RWPE1 (cell line): ENCODE measurements around the gene COL28A1.

Source experiments
- CTCF ChIA-PET: fragments of 350-600 bp; sonication (Branson Sonifier 250); formaldehyde crosslinking; extraction: SDS; loops from one replicate; lab custom pipeline; 2021; lab: Yijun Ruan, JAX
- POLR2A ChIA-PET: fragments of 400-600 bp; formaldehyde crosslinking; extraction: SDS; loops from one replicate; lab custom pipeline; 2020; ENCODE audit warnings: antibody characterized with exemption; ENCODE audit not compliant: low non-redundant PET; lab: Yijun Ruan, JAX
- DNase-seq: peaks from one replicate; pipeline ENCODE4 v3.0.0; 2012; ENCODE audit warnings: low spot score
- H3K27ac ChIP-seq: fragments of 450-650 bp; 2 replicates; pipeline ENCODE4 v1.5.1; 2017
- TF ChIP-seq, protein P1 (sequence below): fragments of 450-650 bp; conservative IDR thresholded peaks from 2 replicates; pipeline ENCODE4 v1.5.1; 2017; ENCODE audit warnings: low read depth, mild to moderate bottlenecking

COL28A1 gene

DNA sequence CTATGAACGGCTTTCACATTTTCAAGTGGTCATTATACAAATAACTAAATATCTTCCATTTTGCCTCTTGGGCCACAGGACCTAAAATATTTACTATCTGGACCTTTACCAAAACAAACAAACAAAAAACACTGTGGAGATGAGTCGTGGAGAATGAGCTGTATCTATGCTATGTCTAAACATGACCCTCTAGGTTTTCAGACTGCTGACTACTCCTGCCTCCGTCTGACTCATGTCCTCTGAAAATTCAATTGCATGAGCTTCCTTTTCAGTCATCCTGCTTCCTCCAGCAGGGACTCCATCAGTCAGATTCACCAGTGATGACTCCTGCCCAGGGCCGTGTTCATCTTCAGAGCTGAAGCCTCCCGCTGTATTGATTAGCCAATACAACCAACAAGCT lies 96.8 kb downstream of the COL28A1 start:
- peak; percentile 92 for DNase-seq
- ChIA-PET POLR2A (no interaction called here), CTCF (interaction anchor here (0.5 to 1.0 kb wide), 4 partner anchors 13 to 126 kb away, joined by 3 to 4 read pairs (median 3); no protein-coding TSS in a partner anchor)
- TF ChIP-seq, protein P1, sequence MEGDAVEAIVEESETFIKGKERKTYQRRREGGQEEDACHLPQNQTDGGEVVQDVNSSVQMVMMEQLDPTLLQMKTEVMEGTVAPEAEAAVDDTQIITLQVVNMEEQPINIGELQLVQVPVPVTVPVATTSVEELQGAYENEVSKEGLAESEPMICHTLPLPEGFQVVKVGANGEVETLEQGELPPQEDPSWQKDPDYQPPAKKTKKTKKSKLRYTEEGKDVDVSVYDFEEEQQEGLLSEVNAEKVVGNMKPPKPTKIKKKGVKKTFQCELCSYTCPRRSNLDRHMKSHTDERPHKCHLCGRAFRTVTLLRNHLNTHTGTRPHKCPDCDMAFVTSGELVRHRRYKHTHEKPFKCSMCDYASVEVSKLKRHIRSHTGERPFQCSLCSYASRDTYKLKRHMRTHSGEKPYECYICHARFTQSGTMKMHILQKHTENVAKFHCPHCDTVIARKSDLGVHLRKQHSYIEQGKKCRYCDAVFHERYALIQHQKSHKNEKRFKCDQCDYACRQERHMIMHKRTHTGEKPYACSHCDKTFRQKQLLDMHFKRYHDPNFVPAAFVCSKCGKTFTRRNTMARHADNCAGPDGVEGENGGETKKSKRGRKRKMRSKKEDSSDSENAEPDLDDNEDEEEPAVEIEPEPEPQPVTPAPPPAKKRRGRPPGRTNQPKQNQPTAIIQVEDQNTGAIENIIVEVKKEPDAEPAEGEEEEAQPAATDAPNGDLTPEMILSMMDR = no peak
- H3K27ac ChIP-seq = peak overlapping the region; percentile 85

DNA sequence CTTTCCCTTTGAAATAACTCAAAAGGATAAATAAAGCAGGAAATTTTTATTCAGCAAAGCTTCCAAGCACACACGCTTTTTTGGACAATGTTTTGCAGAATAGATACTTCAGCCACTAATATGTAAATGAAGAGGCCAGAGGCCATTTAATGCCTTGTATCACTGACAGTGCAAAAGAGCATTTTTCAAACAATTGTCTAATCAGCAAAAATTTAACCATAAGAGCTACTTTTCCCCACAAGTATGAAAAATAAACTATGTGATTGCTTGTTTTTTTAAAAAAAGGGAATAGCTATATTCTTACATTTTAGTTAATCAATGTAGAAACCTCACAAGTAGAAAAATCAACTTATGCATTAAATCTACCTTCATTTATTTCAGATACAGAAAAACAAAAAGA lies 99.7 kb downstream of the COL28A1 start:
- no peak for DNase-seq
- CTCF ChIA-PET = interaction anchor here (0.6 to 1.1 kb wide), 2 partner anchors 12 to 469 kb away, joined by 5 to 7 read pairs; no protein-coding TSS in a partner anchor
- H3K27ac ChIP-seq = no peak overlapping the region
- TF ChIP-seq, protein P1 = no peak
- POLR2A ChIA-PET = no interaction called here

- CTCF ChIA-PET = interaction anchor here (0.7 kb wide), 1 partner anchor 795 kb away, joined by 4 read pairs; no protein-coding TSS in a partner anchor
- no peak for DNase-seq
- TF ChIP-seq, protein P1 = no peak
- H3K27ac ChIP-seq = no peak overlapping the region
- POLR2A ChIA-PET = interaction anchor here (0.6 kb wide), 1 partner anchor 830 kb away, joined by 3 read pairs; no protein-coding TSS in a partner anchor
These were observed 101.3 kb downstream of the COL28A1 start for GRCh38 chr7:7434329-7434728.

- no peak overlapping the region for H3K27ac ChIP-seq
- POLR2A ChIA-PET = interaction anchor here (0.6 kb wide), 1 partner anchor 830 kb away, joined by 3 read pairs; no protein-coding TSS in a partner anchor
- TF ChIP-seq, protein P1 = no peak
- CTCF ChIA-PET = no interaction called here
- DNase-seq = no peak
These were observed 101.9 kb downstream of the COL28A1 start for GRCh38 chr7:7433811-7434210.

- ChIA-PET POLR2A (no interaction called here), CTCF (no interaction called here)
- TF ChIP-seq, protein P1 = no peak
- no peak overlapping the region for H3K27ac ChIP-seq
- DNase-seq = no peak
These were observed 102.7 kb downstream of the COL28A1 start for GRCh38 chr7:7432979-7433378.

DNA sequence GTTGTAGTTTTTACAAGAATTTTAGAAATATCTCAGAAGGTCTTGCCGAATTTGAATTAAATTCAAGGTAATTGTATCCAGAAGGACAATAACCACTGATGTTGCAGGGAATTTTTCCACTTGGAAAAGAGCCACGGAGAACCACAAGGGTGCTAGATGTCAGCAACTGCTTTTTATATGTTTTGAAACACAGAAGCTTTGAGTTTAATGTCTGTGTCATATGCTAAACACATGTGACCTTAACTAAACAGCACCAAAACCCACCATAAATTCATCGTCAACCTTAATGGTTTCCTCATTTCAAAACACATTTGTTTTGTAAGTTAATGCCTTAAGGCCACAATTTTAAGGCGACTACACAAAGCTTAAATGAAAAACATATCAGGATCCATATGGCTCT lies 106.9 kb downstream of the COL28A1 start:
- DNase-seq = no peak
- ChIA-PET POLR2A (no interaction called here), CTCF (interaction anchor here (0.9 kb wide), 1 partner anchor 63 kb away, joined by 5 read pairs; no protein-coding TSS in a partner anchor)
- H3K27ac ChIP-seq = no peak overlapping the region
- TF ChIP-seq, protein P1 = no peak
